HepG2 (cell line): ENCODE results near the gene CFAP54. TPM values are rescaled to one million over a fixed set of nuclear protein-coding genes. Genes with fewer than 3 reads are reported as not detected.

Source experiments
- ATAC-seq: fragments of 200-7000 bp; cut with Tn5 transposase; 3 replicates; pipeline ENCODE4 v1.9.1; 2020; ENCODE audit warnings: mild to moderate bottlenecking, moderate library complexity
- BruUV-seq: library from RNA; stranded (reverse); fragments of 400-500 nt; replicated peaks from 2 replicates; lab custom pipeline; 2021; lab: Mats Ljungman, UMichigan
- CTCF ChIA-PET: fragments of 300-600 bp; formaldehyde crosslinking; extraction: SDS; loops from one replicate; lab custom pipeline; 2021; ENCODE audit warnings: low total read pairs, inconsistent platforms, low intra/inter-chr PET ratio; lab: Yijun Ruan, JAX
- POLR2A ChIA-PET: fragments of 350-600 bp; sonication (Branson Sonifier 250); formaldehyde crosslinking; loops from one replicate; lab custom pipeline; 2020; ENCODE audit warnings: antibody characterized with exemption, inconsistent platforms; lab: Yijun Ruan, JAX
- DNase-seq: peaks from one replicate; pipeline ENCODE4 v3.0.0-alpha.2; 2015; ENCODE audit warnings: low spot score
- FAIRE-seq: peaks from 3 replicates; lab custom pipeline; 2011; peaks lifted over from hg19 to GRCh38; lab: Jason Lieb, UNC
- H2AFZ ChIP-seq: one replicate; pipeline ENCODE4 v1.6.1; 2011; ENCODE audit warnings: low read length, inconsistent platforms
- H3K27ac ChIP-seq: fragments of 300-600 bp; 3 replicates; pipeline ENCODE4 v1.8.0; 2011; ENCODE audit warnings: mixed run types, mild to moderate bottlenecking, mixed read lengths, low read length, inconsistent platforms; ENCODE audit not compliant: insufficient read depth; ENCODE audit errors: extremely low read length
- H3K27me3 ChIP-seq, 2 experiments: fragments of 200-600 bp in 1 of 2; 2 replicates in 1 of 2; 3 replicates in 1 of 2; pipeline versions ENCODE4 v1.6.0 to v1.8.0; 2011; ENCODE audit warnings: low read length in 2 of 2, mild to moderate bottlenecking in 2 of 2, moderate library complexity in 2 of 2, inconsistent platforms in 1 of 2; ENCODE audit not compliant: insufficient read depth in 2 of 2, control insufficient read depth in 1 of 2
- H3K36me3 ChIP-seq, 2 experiments: fragments of 200-600 bp in 1 of 2; replicated peaks in 1 of 2; 2 replicates in 1 of 2; 3 replicates in 1 of 2; pipeline versions ENCODE4 v1.5.1 to v1.8.0; 2011; ENCODE audit warnings: low read length in 2 of 2, inconsistent platforms in 1 of 2; ENCODE audit not compliant: insufficient read depth in 2 of 2, control insufficient read depth in 1 of 2
- H3K4me1 ChIP-seq: 2 replicates; pipeline ENCODE4 v1.5.1; 2012; ENCODE audit warnings: low read length, inconsistent platforms; ENCODE audit not compliant: insufficient read depth
- H3K4me2 ChIP-seq: 2 replicates; pipeline ENCODE4 v1.6.0; 2011; ENCODE audit warnings: low read depth, low read length, inconsistent platforms
- H3K4me3 ChIP-seq, 3 experiments: fragments of 200-600 bp in 1 of 3; sonication (generic), shearing (Covaris generic) in 1 of 3; replicated peaks in 1 of 3; 2 replicates each; pipeline ENCODE4 v1.5.1; 2011 to 2016; ENCODE audit warnings: low read length in 3 of 3, inconsistent platforms in 2 of 3, low read depth in 2 of 3, mild to moderate bottlenecking in 2 of 3, control low read depth in 1 of 3, mixed read lengths in 1 of 3; ENCODE audit not compliant: insufficient read depth in 1 of 3
- H3K79me2 ChIP-seq: one replicate; pipeline ENCODE4 v1.6.1; 2011; ENCODE audit warnings: low read length, inconsistent platforms; ENCODE audit not compliant: insufficient read depth
- H3K9ac ChIP-seq: 2 replicates; pipeline ENCODE4 v1.6.0; 2011; ENCODE audit warnings: mild to moderate bottlenecking, low read depth, low read length, inconsistent platforms; ENCODE audit not compliant: insufficient read depth
- H3K9me3 ChIP-seq: 2 replicates; pipeline ENCODE4 v1.5.1; 2012; ENCODE audit warnings: mild to moderate bottlenecking, low read length
- H4K20me1 ChIP-seq: 2 replicates; pipeline ENCODE4 v1.6.0; 2011; ENCODE audit warnings: inconsistent platforms, mild to moderate bottlenecking, low read length, moderate library complexity; ENCODE audit not compliant: insufficient read depth
- ATF5 ChIP-seq: sonication (generic); formaldehyde crosslinking; IDR thresholded peaks from 2 replicates; pipeline ENCODE4 v1.4.0; 2020; ENCODE audit warnings: mild to moderate bottlenecking, low read depth, missing genetic modification reagents
- HCFC1 ChIP-seq: fragments of 150-350 bp; IDR thresholded peaks from 2 replicates; pipeline ENCODE4 v1.6.1; 2014; ENCODE audit warnings: low read depth, low read length
- JARID2 ChIP-seq: sonication (generic); formaldehyde crosslinking; IDR thresholded peaks from 2 replicates; pipeline ENCODE4 v1.8.1; 2023; ENCODE audit warnings: missing genetic modification reagents, inconsistent platforms; ENCODE audit not compliant: insufficient replicate concordance
- MIER3 ChIP-seq: IDR thresholded peaks from 2 replicates; pipeline ENCODE4 v1.6.1; 2016; ENCODE audit warnings: missing compliant biosample characterization, borderline replicate concordance
- NFKBIZ ChIP-seq: IDR thresholded peaks from 2 replicates; pipeline ENCODE4 v1.6.1; 2018; ENCODE audit warnings: missing genetic modification reagents, missing compliant biosample characterization
- PRDM15 ChIP-seq: sonication (generic); formaldehyde crosslinking; IDR thresholded peaks from 2 replicates; pipeline ENCODE4 v1.4.0; 2020; ENCODE audit warnings: missing genetic modification reagents
- PTBP1 ChIP-seq: fragments of 200-400 bp; formaldehyde crosslinking; IDR thresholded peaks from 2 replicates; pipeline ENCODE4 v1.6.1; 2018; ENCODE audit warnings: low read length, low read depth; ENCODE audit not compliant: poor library complexity, severe bottlenecking
- SNAPC5 ChIP-seq: sonication (generic); formaldehyde crosslinking; IDR thresholded peaks from 2 replicates; pipeline ENCODE4 v1.8.1; 2023; ENCODE audit warnings: mild to moderate bottlenecking, missing genetic modification reagents, borderline replicate concordance
- ZNF251 ChIP-seq: sonication (generic); formaldehyde crosslinking; IDR thresholded peaks from 2 replicates; pipeline ENCODE4 v1.9.0; 2021; ENCODE audit warnings: mild to moderate bottlenecking, missing genetic modification reagents
- ZNF841 ChIP-seq: sonication (generic); formaldehyde crosslinking; IDR thresholded peaks from 2 replicates; pipeline ENCODE4 v1.8.1; 2023; ENCODE audit warnings: missing genetic modification reagents, borderline replicate concordance
- WGBS: methylation state at CpG from one replicate; pipeline ENCODE4 v1.1.6; 2017; ENCODE audit warnings: low lambda C conversion rate; 5-methylcytosine and 5-hydroxymethylcytosine counted together
- in situ Hi-C: cut with HindIII; loops from 2 replicates; pipeline ENCODE4 v1.10.0; 2017; ENCODE audit warnings: low pct_unique_long_range_greater_than_20kb; ENCODE audit not compliant: extremely low pct_ligation_motif_present
- intact Hi-C: fragments of 100-400 bp; cut with micrococcal nuclease; formaldehyde crosslinking; loops from one replicate; pipeline ENCODE4 v1.10.0; 2022; ENCODE audit not compliant: unreplicated experiment
- polyA plus RNA-seq, 8 experiments: library from polyadenylated mRNA; depleted of rRNA in 3 of 8; stranded (reverse) in 7 of 8; unstranded in 1 of 8; fragments of >200 nt; fragmentation: Illumina TruSeq in 4 of 8; extraction: Trizol in 4 of 8; gene quantifications; 2 replicates each; pipeline versions ENCODE4 v1.2.1 to v1.2.3, GENCODE V29; 2011 to 2016; ENCODE audit warnings: low read depth in 4 of 8, missing spikeins in 1 of 8, mixed read lengths in 1 of 8; ENCODE audit not compliant: insufficient read depth in 1 of 8
- total RNA-seq, 5 experiments: library from RNA; depleted of rRNA; stranded (reverse); fragments of >200 nt; fragmentation: Illumina TruSeq; extraction: Trizol; gene quantifications; 2 replicates each; pipeline ENCODE4 v1.2.3, GENCODE V29; 2016; ENCODE audit warnings: low read depth in 1 of 5
- TF ChIP-seq, protein P1 (sequence below): IDR thresholded peaks from 2 replicates; pipeline ENCODE4 v1.6.1; 2016; ENCODE audit warnings: missing compliant biosample characterization, missing genetic modification reagents, borderline replicate concordance

CFAP54 gene
- total and polyA plus RNA-seq, 2 of the 13 experiments (the other 11 are each of a cell fraction or from before 2014, with no cell fraction given): not detected

GRCh38 chr12:96912943-96913342 lies 423.6 kb downstream of the CFAP54 start:
- DNase-seq: no peak
- Histone ChIP-seq H3K4me1 (peaks cover 15% of the 10 kb centered on the region), H3K36me3 (peaks cover 0 to 2% of the 10 kb centered on the region in 2 experiments; a peak in 2 of 5 replicates), H3K4me3 (no peak overlapping the region), H3K27ac (no peak overlapping the region), H3K9me3 (no peaks in the 10 kb centered on the region), H3K27me3 (no peaks in the 10 kb centered on the region; a peak in 1 of 5 replicates), H4K20me1 (no peaks in the 10 kb centered on the region), H3K4me2 (no peak overlapping the region), H3K79me2 (peaks cover 14% of the 10 kb centered on the region), H3K9ac (no peak overlapping the region), H2AFZ (no peak overlapping the region)
- BruUV-seq: no TSS peak
- no peak for ATAC-seq
- POLR2A ChIA-PET: no interaction called here
- CTCF ChIA-PET: no interaction called here
- 91% methylated on average over 2 of the region's 2 CpGs for WGBS
- in situ Hi-C loops (no loop called here), intact Hi-C loops (no loop called here)
- TF ChIP-seq MIER3 (CRISPR knock-in tag): no peak
- no peak for FAIRE-seq

GRCh38 chr12:96919510-96920210 lies 430.3 kb downstream of the CFAP54 start:
- Histone ChIP-seq H3K27ac (no peak overlapping the region), H3K9ac (no peak overlapping the region), H3K36me3 (no peaks in the 10 kb centered on the region), H3K9me3 (no peaks in the 10 kb centered on the region), H3K79me2 (no peaks in the 10 kb centered on the region), H3K27me3 (no peaks in the 10 kb centered on the region), H3K4me3 (no peak overlapping the region), H4K20me1 (no peaks in the 10 kb centered on the region), H2AFZ (no peak overlapping the region), H3K4me1 (no peaks in the 10 kb centered on the region), H3K4me2 (no peak overlapping the region)
- ChIA-PET CTCF (no interaction called here), POLR2A (no interaction called here)
- intact Hi-C loops (no loop called here), in situ Hi-C loops (no loop called here)
- BruUV-seq: no TSS peak
- no peak for FAIRE-seq
- no peak for ATAC-seq
- TF ChIP-seq ATF5 (CRISPR knock-in tag) (no peak), ZNF251 (no peak), PRDM15 (no peak), PTBP1 (no peak), HCFC1 (no peak), JARID2 (CRISPR knock-in tag) (no peak), NFKBIZ (no peak), ZNF841 (CRISPR knock-in tag) (no peak), SNAPC5 (CRISPR knock-in tag) (no peak)
- TF ChIP-seq, protein P1, sequence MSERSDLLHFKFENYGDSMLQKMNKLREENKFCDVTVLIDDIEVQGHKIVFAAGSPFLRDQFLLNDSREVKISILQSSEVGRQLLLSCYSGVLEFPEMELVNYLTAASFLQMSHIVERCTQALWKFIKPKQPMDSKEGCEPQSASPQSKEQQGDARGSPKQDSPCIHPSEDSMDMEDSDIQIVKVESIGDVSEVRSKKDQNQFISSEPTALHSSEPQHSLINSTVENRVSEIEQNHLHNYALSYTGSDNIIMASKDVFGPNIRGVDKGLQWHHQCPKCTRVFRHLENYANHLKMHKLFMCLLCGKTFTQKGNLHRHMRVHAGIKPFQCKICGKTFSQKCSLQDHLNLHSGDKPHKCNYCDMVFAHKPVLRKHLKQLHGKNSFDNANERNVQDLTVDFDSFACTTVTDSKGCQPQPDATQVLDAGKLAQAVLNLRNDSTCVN (CRISPR knock-in tag): no peak
- 98% methylated on average over 2 of the region's 2 CpGs for WGBS
- no peak for DNase-seq
